IMR-90 (cell line): ENCODE results near the gene SLC1A1. TPM values are rescaled to one million over a fixed set of nuclear protein-coding genes. Genes with fewer than 3 reads are reported as not detected.

ENCODE experiments used
- ATAC-seq: fragments of 200-7000 bp; cut with Tn5 transposase; 2 replicates; pipeline ENCODE4 v1.9.1; 2020; ENCODE audit warnings: low read depth, mild to moderate bottlenecking, moderate library complexity
- BruUV-seq: library from RNA; stranded (reverse); fragments of 400-500 nt; replicated peaks from 2 replicates; lab custom pipeline; 2021; lab: Mats Ljungman, UMichigan
- CTCF ChIA-PET: fragments of 300-600 bp; formaldehyde crosslinking; extraction: SDS; loops from one replicate; lab custom pipeline; 2021; ENCODE audit warnings: antibody characterized with exemption; lab: Yijun Ruan, JAX
- POLR2A ChIA-PET: fragments of 300-600 bp; sonication (Branson Sonifier 250); formaldehyde crosslinking; loops from one replicate; lab custom pipeline; 2022; ENCODE audit warnings: antibody characterized with exemption; ENCODE audit not compliant: unreplicated experiment; lab: Charles Lee
- DNase-seq: peaks from one replicate; pipeline ENCODE4 v3.0.0; 2013
- H2AFZ ChIP-seq: replicated peaks from 2 replicates; pipeline ENCODE3; 2013; ENCODE audit warnings: low read length, mild to moderate bottlenecking; ENCODE audit not compliant: poor library complexity
- H2AK5ac ChIP-seq: 2 replicates; pipeline ENCODE4 v1.6.1; 2013; ENCODE audit warnings: low read depth, low read length, inconsistent platforms
- H2AK9ac ChIP-seq: replicated peaks from 2 replicates; pipeline ENCODE3; 2013; ENCODE audit warnings: mild to moderate bottlenecking, low read depth, low read length, moderate library complexity; ENCODE audit not compliant: poor library complexity
- H2BK120ac ChIP-seq: 2 replicates; pipeline ENCODE4 v1.6.1; 2013; ENCODE audit warnings: low read depth, low read length, inconsistent platforms
- H2BK15ac ChIP-seq: 3 replicates; pipeline ENCODE4 v1.6.1; 2013; ENCODE audit warnings: low read depth, low read length, inconsistent platforms
- H2BK20ac ChIP-seq: 2 replicates; pipeline ENCODE4 v1.6.1; 2013; ENCODE audit warnings: low read depth, mild to moderate bottlenecking, inconsistent platforms, low read length, moderate library complexity
- H2BK5ac ChIP-seq: 2 replicates; pipeline ENCODE4 v1.6.1; 2013; ENCODE audit warnings: mild to moderate bottlenecking, low read depth, low read length, inconsistent platforms; ENCODE audit not compliant: poor library complexity, severe bottlenecking
- H3K14ac ChIP-seq: replicated peaks from 2 replicates; pipeline ENCODE4 v1.6.1; 2013; ENCODE audit warnings: low read depth, low read length, inconsistent platforms
- H3K18ac ChIP-seq: 2 replicates; pipeline ENCODE4 v1.6.1; 2013; ENCODE audit warnings: low read depth, low read length, control low read depth
- H3K23ac ChIP-seq: 2 replicates; pipeline ENCODE4 v1.6.1; 2013; ENCODE audit warnings: low read depth, low read length, inconsistent platforms
- H3K27ac ChIP-seq: 2 replicates; pipeline ENCODE4 v1.5.1; 2013; ENCODE audit warnings: mild to moderate bottlenecking, control low read depth, low read length; ENCODE audit not compliant: insufficient read depth
- H3K27me3 ChIP-seq: 2 replicates; pipeline ENCODE4 v1.6.1; 2013; ENCODE audit warnings: low read length; ENCODE audit not compliant: control insufficient read depth, insufficient read depth
- H3K36me3 ChIP-seq: 2 replicates; pipeline ENCODE4 v1.6.1; 2013; ENCODE audit warnings: low read length, mixed read lengths; ENCODE audit not compliant: control insufficient read depth, insufficient read depth
- H3K4ac ChIP-seq: 2 replicates; pipeline ENCODE4 v1.6.1; 2013; ENCODE audit warnings: low read depth, low read length, inconsistent platforms
- H3K4me1 ChIP-seq: 2 replicates; pipeline ENCODE4 v1.6.1; 2013; ENCODE audit warnings: low read length, mixed read lengths; ENCODE audit not compliant: control insufficient read depth, insufficient read depth
- H3K4me2 ChIP-seq: 2 replicates; pipeline ENCODE4 v1.6.1; 2013; ENCODE audit warnings: low read depth, mild to moderate bottlenecking, control low read depth, low read length, moderate library complexity
- H3K4me3 ChIP-seq: 2 replicates; pipeline ENCODE4 v1.5.1; 2013; ENCODE audit warnings: low read depth, mild to moderate bottlenecking, control low read depth, low read length, moderate library complexity; ENCODE audit not compliant: insufficient read depth
- H3K56ac ChIP-seq: 2 replicates; pipeline ENCODE4 v1.6.1; 2013; ENCODE audit warnings: low read length, inconsistent platforms; ENCODE audit not compliant: insufficient read depth; ENCODE audit errors: extremely low read depth
- H3K79me1 ChIP-seq, 2 experiments: 2 replicates each; pipeline ENCODE4 v1.6.1; 2013; ENCODE audit warnings: low read length in 2 of 2, inconsistent platforms in 1 of 2, low read depth in 1 of 2
- H3K9ac ChIP-seq: 2 replicates; pipeline ENCODE4 v1.6.1; 2013; ENCODE audit warnings: low read depth, low read length, control low read depth
- H3K9me1 ChIP-seq: 2 replicates; pipeline ENCODE4 v1.6.1; 2013; ENCODE audit warnings: low read length, inconsistent platforms; ENCODE audit not compliant: insufficient read depth
- H3K9me3 ChIP-seq: 2 replicates; pipeline ENCODE4 v1.6.1; 2013; ENCODE audit warnings: low read length; ENCODE audit not compliant: control insufficient read depth, insufficient read depth
- H4K20me1 ChIP-seq: 2 replicates; pipeline ENCODE4 v1.6.1; 2013; ENCODE audit warnings: low read length, inconsistent platforms; ENCODE audit not compliant: insufficient read depth
- H4K5ac ChIP-seq: 2 replicates; pipeline ENCODE4 v1.6.1; 2013; ENCODE audit warnings: mild to moderate bottlenecking, low read depth, low read length, control low read depth
- H4K8ac ChIP-seq, 2 experiments: 2 replicates each; pipeline ENCODE4 v1.6.1; 2013; ENCODE audit warnings: low read depth in 2 of 2, low read length in 2 of 2, control low read depth in 1 of 2, inconsistent platforms in 1 of 2
- H4K91ac ChIP-seq: 2 replicates; pipeline ENCODE4 v1.6.1; 2013; ENCODE audit warnings: low read depth, low read length, inconsistent platforms; ENCODE audit not compliant: insufficient read depth
- BHLHE40 ChIP-seq: fragments of 150-350 bp; IDR thresholded peaks from 2 replicates; pipeline ENCODE4 v1.6.1; 2016; ENCODE audit warnings: mild to moderate bottlenecking, low read depth, low read length
- CEBPB ChIP-seq: IDR thresholded peaks from 2 replicates; pipeline ENCODE4 v1.6.1; 2012; ENCODE audit warnings: low read depth, low read length, improper control_type of control experiment
- CHD1 ChIP-seq: IDR thresholded peaks from 2 replicates; pipeline ENCODE4 v1.6.1; 2012; ENCODE audit warnings: low read depth, low read length, improper control_type of control experiment
- CTCF ChIP-seq: conservative IDR thresholded peaks from 2 replicates; pipeline ENCODE4 v1.5.1; 2012; ENCODE audit warnings: mild to moderate bottlenecking, low read depth, low read length, improper control_type of control experiment
- FOS ChIP-seq: fragments of 150-350 bp; IDR thresholded peaks from 2 replicates; pipeline ENCODE4 v1.6.1; 2016; ENCODE audit warnings: low read depth, low read length
- MAFK ChIP-seq: IDR thresholded peaks from 2 replicates; pipeline ENCODE4 v1.6.1; 2012; ENCODE audit warnings: low read depth, low read length, improper control_type of control experiment
- MAZ ChIP-seq: IDR thresholded peaks from 2 replicates; pipeline ENCODE4 v1.6.1; 2012; ENCODE audit warnings: low read depth, mild to moderate bottlenecking, low read length, improper control_type of control experiment, moderate library complexity, borderline replicate concordance
- MXI1 ChIP-seq: IDR thresholded peaks from 2 replicates; pipeline ENCODE4 v1.6.1; 2012; ENCODE audit warnings: low read depth, mild to moderate bottlenecking, low read length, moderate library complexity, borderline replicate concordance
- NFE2L2 ChIP-seq: fragments of 150-350 bp; IDR thresholded peaks from 2 replicates; pipeline ENCODE4 v1.6.1; 2016; ENCODE audit warnings: low read depth, mild to moderate bottlenecking, low read length
- POLR2A ChIP-seq: IDR thresholded peaks from 2 replicates; pipeline ENCODE4 v1.6.1; 2012; ENCODE audit warnings: mild to moderate bottlenecking, low read depth, low read length
- RAD21 ChIP-seq: IDR thresholded peaks from 2 replicates; pipeline ENCODE4 v1.6.1; 2012; ENCODE audit warnings: low read length, improper control_type of control experiment
- RCOR1 ChIP-seq: IDR thresholded peaks from 2 replicates; pipeline ENCODE4 v1.6.1; 2012; ENCODE audit warnings: mild to moderate bottlenecking, low read length, improper control_type of control experiment; ENCODE audit not compliant: insufficient replicate concordance
- RFX5 ChIP-seq: IDR thresholded peaks from 2 replicates; pipeline ENCODE4 v1.8.0; 2012; ENCODE audit warnings: low read depth, mild to moderate bottlenecking, low read length, moderate library complexity
- SMC3 ChIP-seq: fragments of 150-350 bp; IDR thresholded peaks from 2 replicates; pipeline ENCODE4 v1.6.1; 2016; ENCODE audit warnings: low read depth, mild to moderate bottlenecking, antibody characterized with exemption, low read length, moderate library complexity
- USF2 ChIP-seq: fragments of 150-350 bp; IDR thresholded peaks from 2 replicates; pipeline ENCODE4 v1.6.1; 2017; ENCODE audit warnings: mild to moderate bottlenecking, antibody characterized with exemption, low read length, low read depth
- WGBS, 2 experiments: methylation state at CpG; one replicate each; pipeline versions ENCODE4 v1.1.5 to v1.1.7; 2013; ENCODE audit warnings: missing lambda C conversion rate in 2 of 2; ENCODE audit not compliant: insufficient read length in 1 of 2; ENCODE audit errors: extremely low coverage in 2 of 2; 5-methylcytosine and 5-hydroxymethylcytosine counted together
- dilution Hi-C: fragments of 300-500 bp; cut with HindIII; formaldehyde crosslinking; loops from one replicate; pipeline ENCODE4 v1.14.3; 2018; ENCODE audit warnings: low sequenced_read_pairs; ENCODE audit not compliant: unreplicated experiment
- in situ Hi-C: fragments of 300-500 bp; cut with MboI; formaldehyde crosslinking; loops from 3 replicates; pipeline ENCODE4 v1.14.3; 2019; ENCODE audit warnings: low sequenced_read_pairs, inconsistent platforms, mixed read lengths
- intact Hi-C: fragments of 100-400 bp; cut with micrococcal nuclease; formaldehyde crosslinking; loops from 2 replicates; pipeline ENCODE4 v1.10.0; 2022
- polyA plus RNA-seq, 3 experiments: library from polyadenylated mRNA; depleted of rRNA; stranded (reverse); fragments of >200 nt; gene quantifications; 2 replicates each; pipeline ENCODE4 v1.2.3, GENCODE V29; 2012; ENCODE audit warnings: low replicate concordance in 1 of 3
- total RNA-seq: library from RNA; depleted of rRNA; stranded (reverse); fragments of >200 nt; gene quantifications from 2 replicates; pipeline ENCODE4 v1.2.3, GENCODE V29; 2012
- TF ChIP-seq, protein P1 (sequence below): fragments of 150-350 bp; IDR thresholded peaks from 2 replicates; pipeline ENCODE4 v1.6.1; 2016; ENCODE audit warnings: low read depth, mild to moderate bottlenecking, low read length, moderate library complexity, borderline replicate concordance

Gene SLC1A1
- total and polyA plus RNA-seq, 2 of the 4 experiments (the other 2 are of a cell fraction) = 2.2 to 4.1 TPM

- H3K36me3 ChIP-seq = no peaks in the 10 kb centered on the region
- H2BK120ac ChIP-seq = no peak overlapping the region
- H3K27ac ChIP-seq = no peak overlapping the region
- no peak overlapping the region for H3K23ac ChIP-seq
- ChIA-PET POLR2A (no interaction called here), CTCF (no interaction called here)
- H3K9ac ChIP-seq = no peak overlapping the region
- H4K20me1 ChIP-seq = no peaks in the 10 kb centered on the region
- no peaks in the 10 kb centered on the region for H3K4me1 ChIP-seq
- no TSS peak for BruUV-seq
- no peak overlapping the region for H4K8ac ChIP-seq
- intact Hi-C loops = no loop called here
- no peak overlapping the region for H4K5ac ChIP-seq
- H3K79me1 ChIP-seq = no peaks in the 10 kb centered on the region
- TF ChIP-seq MAFK (no peak), CHD1 (no peak), CTCF (no peak), MAZ (no peak), USF2 (no peak), CEBPB (no peak), RCOR1 (no peak), FOS (no peak), MXI1 (no peak), RFX5 (no peak), SMC3 (no peak), BHLHE40 (no peak), NFE2L2 (no peak), POLR2A (no peak), RAD21 (no peak)
- TF ChIP-seq, protein P1, sequence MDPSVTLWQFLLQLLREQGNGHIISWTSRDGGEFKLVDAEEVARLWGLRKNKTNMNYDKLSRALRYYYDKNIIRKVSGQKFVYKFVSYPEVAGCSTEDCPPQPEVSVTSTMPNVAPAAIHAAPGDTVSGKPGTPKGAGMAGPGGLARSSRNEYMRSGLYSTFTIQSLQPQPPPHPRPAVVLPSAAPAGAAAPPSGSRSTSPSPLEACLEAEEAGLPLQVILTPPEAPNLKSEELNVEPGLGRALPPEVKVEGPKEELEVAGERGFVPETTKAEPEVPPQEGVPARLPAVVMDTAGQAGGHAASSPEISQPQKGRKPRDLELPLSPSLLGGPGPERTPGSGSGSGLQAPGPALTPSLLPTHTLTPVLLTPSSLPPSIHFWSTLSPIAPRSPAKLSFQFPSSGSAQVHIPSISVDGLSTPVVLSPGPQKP = no peak
- H2BK15ac ChIP-seq = no peak overlapping the region
- no CpG with 5 or more reads among the region's 2 CpGs for WGBS, 2 experiments
- H3K18ac ChIP-seq = no peak overlapping the region
- no peak overlapping the region for H3K14ac ChIP-seq
- H3K27me3 ChIP-seq = no peaks in the 10 kb centered on the region; the same call in 1 of the 2 replicates
- H3K4ac ChIP-seq = no peak overlapping the region
- DNase-seq = no peak
- dilution Hi-C loops = no loop called here
- no peak overlapping the region for H3K4me2 ChIP-seq
- in situ Hi-C loops = no loop called here
- H3K9me3 ChIP-seq = no peaks in the 10 kb centered on the region
- H3K9me1 ChIP-seq = no peaks in the 10 kb centered on the region
- H3K4me3 ChIP-seq = no peak overlapping the region
- H2AK9ac ChIP-seq = no peak overlapping the region
- no peak overlapping the region for H4K91ac ChIP-seq
- no peak overlapping the region for H2BK20ac ChIP-seq
- no peak overlapping the region for H2BK5ac ChIP-seq
- no peak for ATAC-seq
- H2AFZ ChIP-seq = no peak overlapping the region
- no peak overlapping the region for H2AK5ac ChIP-seq
- H3K56ac ChIP-seq = no peak overlapping the region
These were observed 72.8 kb downstream of the SLC1A1 start for GRCh38 chr9:4563105-4563504.
